GM08714 (cell line): ENCODE measurements around the gene FGF16.
A peak's percentile ranks its signal among the peaks of the same experiment; 100 is the strongest.
"Not testable (repeated sequence)": the region's sequence is repeated elsewhere in the genome, so short reads cannot be mapped to it uniquely, and the experiment has no call there.

Experiments used
- H3K4me3 ChIP-seq: fragments of 200-500 bp; sonication (Bioruptor generic); 2 replicates; pipeline ENCODE4 v1.5.1; 2014; ENCODE audit warnings: mild to moderate bottlenecking, low read length, inconsistent platforms
- ZNF274 ChIP-seq: IDR thresholded peaks from 2 replicates; pipeline ENCODE4 v1.6.1; 2012; ENCODE audit warnings: mild to moderate bottlenecking, low read depth, low read length

Gene FGF16

GRCh38 chrX:77446908-77447652 is at the start of gene FGF16:
FGF16 (plus strand) TSS chrX:77447389; CDS start chrX:77447675, 286 bp downstream.
- TF ChIP-seq ZNF274 = no peak
- peak within 1 kb of the TSS; percentile 6; the same call in 1 of the 2 replicates for H3K4me3 ChIP-seq

- H3K4me3 ChIP-seq = no peak overlapping the region
- no peak for TF ChIP-seq ZNF274
These were observed 48.7 kb upstream of the FGF16 start for GRCh38 chrX:77398330-77398954.

DNA sequence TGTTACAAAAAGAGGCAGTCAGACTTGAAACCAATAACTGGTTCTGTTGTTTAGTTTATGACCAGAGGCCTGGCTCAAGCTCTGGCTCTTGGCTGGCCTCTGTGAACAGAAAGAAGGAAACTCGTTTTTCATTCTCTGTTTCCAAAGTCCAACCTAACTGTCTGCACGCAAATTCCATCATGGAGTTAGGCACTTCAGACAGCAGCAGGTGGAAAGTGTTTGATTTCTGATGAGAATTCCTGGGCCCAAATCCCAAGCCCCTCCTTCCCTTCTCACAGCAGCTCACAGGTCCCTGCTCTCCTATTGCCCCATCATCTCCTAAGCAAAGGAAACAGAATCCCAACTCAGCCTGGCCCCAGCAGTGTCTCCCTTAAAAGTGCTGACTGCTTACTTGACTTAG is 42.8 kb upstream of the FGF16 start:
- no peak for TF ChIP-seq ZNF274

DNA sequence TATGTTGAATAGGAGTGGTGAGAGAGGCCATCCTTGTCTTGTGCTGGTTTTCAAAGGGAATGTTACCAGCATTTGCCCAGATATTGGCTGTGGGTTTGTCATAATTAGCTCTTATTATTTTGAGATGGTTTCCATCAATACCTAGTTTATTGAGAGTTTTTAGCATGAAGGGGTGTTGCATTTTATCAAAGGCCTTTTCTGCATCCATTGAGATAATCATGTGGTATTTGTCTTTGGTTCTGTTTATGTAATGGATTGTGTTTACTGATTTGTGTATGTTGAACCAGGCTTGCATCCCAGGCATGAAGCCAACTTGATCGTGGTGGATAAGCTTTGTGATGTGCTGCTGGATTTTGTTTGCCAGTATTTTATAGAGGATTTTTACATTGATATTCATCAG is 39.4 kb upstream of the FGF16 start:
- not testable (repeated sequence) for H3K4me3 ChIP-seq

More for the DNA sequence above, 42.8 kb upstream of the FGF16 start:
- no peak overlapping the region for H3K4me3 ChIP-seq

GRCh38 chrX:77412631-77413030 is 34.6 kb upstream of the FGF16 start:
- TF ChIP-seq ZNF274 = no peak
- H3K4me3 ChIP-seq = no peak overlapping the region

DNA sequence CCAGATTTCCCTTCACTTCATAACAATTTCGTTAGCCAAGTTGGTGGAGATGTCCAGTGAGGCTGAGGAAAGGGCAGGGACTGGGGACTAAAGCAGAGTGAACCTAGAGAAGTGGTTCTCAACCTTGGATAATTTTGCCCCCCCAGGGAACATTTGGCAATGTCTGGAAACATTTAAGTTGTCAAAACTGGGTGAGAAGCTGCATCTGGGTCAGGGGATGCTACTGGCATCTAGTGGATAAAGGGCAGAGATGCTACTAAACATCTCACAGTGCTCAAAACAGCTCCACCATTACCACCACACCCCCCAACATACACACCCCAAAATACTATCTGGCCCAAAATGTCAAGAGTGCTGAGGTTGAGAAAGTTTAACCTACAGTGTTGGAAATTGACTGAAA is 32.0 kb upstream of the FGF16 start:
- H3K4me3 ChIP-seq = no peak overlapping the region
- TF ChIP-seq ZNF274 = no peak

- no peak overlapping the region for H3K4me3 ChIP-seq
- TF ChIP-seq ZNF274 = no peak
These were observed 31.3 kb upstream of the FGF16 start for GRCh38 chrX:77415882-77416281.

DNA sequence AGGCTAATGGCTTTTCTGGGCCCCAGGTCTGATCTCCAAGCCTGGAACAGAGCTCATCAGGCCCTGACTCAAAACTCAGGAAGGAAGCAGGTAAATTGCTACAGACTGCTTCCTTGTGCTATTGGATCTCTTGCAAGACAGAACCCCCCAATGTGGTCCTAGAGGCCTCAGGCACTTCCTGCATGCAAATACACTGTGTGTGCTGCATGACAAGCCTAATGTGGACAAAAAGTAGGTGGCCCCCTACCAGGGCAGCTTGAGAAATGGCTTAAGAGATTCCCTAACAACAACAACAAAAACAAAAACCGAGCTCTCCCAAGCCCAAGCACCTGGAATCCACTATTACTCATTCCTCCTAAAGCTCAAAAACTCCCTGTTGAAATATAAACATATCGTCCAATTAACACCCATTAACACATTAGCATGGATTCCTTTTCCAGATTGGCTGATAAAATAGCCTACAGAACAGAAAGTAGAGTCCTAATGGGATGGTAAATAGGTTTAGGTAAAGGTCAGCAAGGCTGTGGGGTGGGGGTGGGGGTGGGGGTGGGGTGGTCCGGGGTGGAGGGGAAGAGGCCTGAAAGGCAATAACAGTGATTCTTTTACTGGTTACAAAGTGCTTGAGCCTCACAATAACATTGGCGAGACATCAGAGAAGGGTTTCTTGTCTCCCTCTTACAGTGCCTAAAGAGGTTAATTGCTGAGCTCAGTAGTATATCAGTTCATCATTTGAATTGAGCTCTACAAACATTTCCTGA is 24.1 kb upstream of the FGF16 start:
- no peak for TF ChIP-seq ZNF274

GRCh38 chrX:77426811-77427210 is 20.4 kb upstream of the FGF16 start:
- no peak for TF ChIP-seq ZNF274

More for the DNA sequence above, 24.1 kb upstream of the FGF16 start:
- no peak overlapping the region for H3K4me3 ChIP-seq

DNA sequence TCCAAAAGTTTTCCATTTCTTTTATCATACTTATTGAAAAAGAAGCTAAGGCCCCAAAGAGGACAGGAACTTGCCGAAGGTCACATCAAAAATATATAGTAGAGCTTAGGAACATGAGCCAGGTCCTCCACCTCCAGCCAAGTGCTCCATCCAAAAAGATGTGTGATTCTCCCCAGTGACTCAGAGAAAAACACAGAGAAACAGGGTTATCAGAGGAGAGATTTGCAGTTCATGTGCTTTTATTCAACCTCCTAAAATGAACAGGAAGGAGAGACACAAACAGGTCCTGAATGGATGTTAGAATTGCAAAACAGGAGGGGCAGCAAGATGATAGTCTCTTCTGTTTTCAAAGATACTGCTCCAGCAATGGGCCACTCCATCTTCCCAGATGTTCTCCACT is 19.6 kb upstream of the FGF16 start:
- no peak overlapping the region for H3K4me3 ChIP-seq
- no peak for TF ChIP-seq ZNF274

More at GRCh38 chrX:77426811-77427210, 20.4 kb upstream of the FGF16 start:
- H3K4me3 ChIP-seq = no peak overlapping the region

DNA sequence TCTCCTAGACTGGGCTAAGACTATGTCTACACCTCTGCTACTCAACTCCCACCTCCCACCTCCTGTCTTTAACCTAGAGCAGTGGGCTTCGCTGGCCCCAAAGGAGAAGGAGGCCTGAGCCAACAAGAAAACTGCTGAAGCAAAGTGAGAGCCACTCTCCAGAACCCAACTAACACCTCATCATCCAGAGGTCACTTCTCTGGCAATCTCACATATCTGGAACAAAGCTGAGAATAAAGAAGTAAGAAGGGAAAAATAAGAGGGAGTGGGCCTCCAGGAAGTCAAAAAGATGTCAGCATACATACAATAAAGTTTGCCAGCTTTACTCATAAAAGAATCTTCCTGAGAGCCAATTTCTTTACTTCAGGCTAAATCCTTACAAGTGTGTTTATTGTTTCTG is 18.6 kb upstream of the FGF16 start:
- TF ChIP-seq ZNF274 = no peak

GRCh38 chrX:77431227-77431626 is 16.0 kb upstream of the FGF16 start:
- no peak overlapping the region for H3K4me3 ChIP-seq
- no peak for TF ChIP-seq ZNF274

More for the DNA sequence above, 18.6 kb upstream of the FGF16 start:
- H3K4me3 ChIP-seq = no peak overlapping the region

- no peak for TF ChIP-seq ZNF274
These were observed 14.2 kb upstream of the FGF16 start for GRCh38 chrX:77433001-77433400.

GRCh38 chrX:77434962-77435361 is 12.2 kb upstream of the FGF16 start:
- H3K4me3 ChIP-seq = no peak overlapping the region
- no peak for TF ChIP-seq ZNF274

More at GRCh38 chrX:77433001-77433400, 14.2 kb upstream of the FGF16 start:
- H3K4me3 ChIP-seq = no peak overlapping the region

DNA sequence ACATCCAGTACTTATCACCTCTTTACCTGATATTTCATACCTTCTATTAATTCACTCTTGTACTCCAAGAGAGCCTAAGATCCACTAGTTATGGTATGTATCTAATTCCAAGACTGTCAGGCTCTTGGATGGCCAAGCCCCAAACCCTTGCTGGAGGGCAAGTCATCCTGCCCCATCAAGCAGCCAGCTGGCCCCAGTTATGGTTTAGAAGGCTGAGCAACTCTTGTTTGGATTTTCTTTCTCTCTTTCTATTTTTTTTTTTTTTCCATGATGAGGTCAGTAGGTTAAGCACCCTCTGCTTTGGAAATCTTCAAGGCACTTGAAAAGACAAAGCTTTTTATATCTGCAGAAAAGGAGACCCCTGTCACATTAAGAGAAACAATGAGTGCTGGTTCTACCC is 10.9 kb upstream of the FGF16 start:
- H3K4me3 ChIP-seq = no peak overlapping the region
- TF ChIP-seq ZNF274 = no peak
